HFF-Myc (cell line): Measurements from ENCODE around the gene SLC35D1.
"Not testable (repeated sequence)": the region's sequence is repeated elsewhere in the genome, so short reads cannot be mapped to it uniquely, and the experiment has no call there.

Experiments used
- DNase-seq: peaks from one replicate; pipeline ENCODE4 v3.0.0-alpha.2; 2011; ENCODE audit warnings: low read depth; ENCODE audit errors: extremely low read depth
- H3K4me3 ChIP-seq: replicated peaks from 2 replicates; pipeline ENCODE4 v1.5.1; 2011; ENCODE audit warnings: low read depth, mild to moderate bottlenecking, control low read depth, low read length
- CTCF ChIP-seq: IDR thresholded peaks from 2 replicates; pipeline ENCODE4 v1.5.1; 2012; ENCODE audit warnings: mild to moderate bottlenecking, low read depth, low read length, control low read depth; ENCODE audit errors: missing control alignments

SLC35D1 gene

GRCh38 chr1:67088440-67088839 lies 34.5 kb upstream of the SLC35D1 start:
- no peak for DNase-seq
- TF ChIP-seq CTCF = no peak
- no peak overlapping the region for H3K4me3 ChIP-seq

- no peak for TF ChIP-seq CTCF
Measured at GRCh38 chr1:67085326-67085725, 31.4 kb upstream of the SLC35D1 start.

GRCh38 chr1:67084765-67085318 lies 30.9 kb upstream of the SLC35D1 start:
- H3K4me3 ChIP-seq = no peak overlapping the region
- TF ChIP-seq CTCF = no peak
- no peak for DNase-seq

More at GRCh38 chr1:67085326-67085725, 31.4 kb upstream of the SLC35D1 start:
- DNase-seq = no peak
- H3K4me3 ChIP-seq = no peak overlapping the region

- no peak for TF ChIP-seq CTCF
- H3K4me3 ChIP-seq = no peak overlapping the region
- DNase-seq = no peak
Measured at GRCh38 chr1:67078291-67078690, 24.3 kb upstream of the SLC35D1 start.

- no peak overlapping the region for H3K4me3 ChIP-seq
- no peak for DNase-seq
- no peak for TF ChIP-seq CTCF
Measured at GRCh38 chr1:67077593-67077992, 23.6 kb upstream of the SLC35D1 start.

- TF ChIP-seq CTCF = no peak
- no peak for DNase-seq
- no peak overlapping the region for H3K4me3 ChIP-seq
Measured at GRCh38 chr1:67072749-67073148, 18.8 kb upstream of the SLC35D1 start.

- DNase-seq, H3K4me3 ChIP-seq: not testable (repeated sequence)
Measured at GRCh38 chr1:67067655-67068054, 13.7 kb upstream of the SLC35D1 start.
